Aorta (tissue), 5 donors: Measurements from ENCODE around the gene PRCC. TPM values are rescaled to one million over a fixed set of nuclear protein-coding genes. Genes with fewer than 3 reads are reported as not detected.

Source experiments
- ATAC-seq: fragments of 200-7000 bp; cut with Tn5 transposase; one replicate; pipeline ENCODE4 v1.9.1; 2022; ENCODE audit warnings: moderate library complexity; ENCODE audit not compliant: low FRiP score
- DNase-seq, 2 donors: peaks; one replicate each; pipeline ENCODE4 v3.0.0-alpha.2; 2020
- H3K27ac ChIP-seq, 2 donors: one replicate each; pipeline ENCODE4 v1.5.1; 2013; ENCODE audit warnings: low read length in 2 of 2, mild to moderate bottlenecking in 2 of 2, moderate library complexity in 2 of 2, control low read depth in 1 of 2, inconsistent platforms in 1 of 2, low read depth in 1 of 2
- H3K27me3 ChIP-seq, 2 donors: one replicate each; pipeline ENCODE4 v1.6.1; 2013; ENCODE audit warnings: control low read depth in 1 of 2, low read length in 1 of 2, mild to moderate bottlenecking in 1 of 2, moderate library complexity in 1 of 2; ENCODE audit not compliant: insufficient read depth in 2 of 2, control insufficient read depth in 1 of 2
- H3K36me3 ChIP-seq, 2 donors: one replicate each; pipeline ENCODE4 v1.6.1; 2013; ENCODE audit warnings: control low read depth in 1 of 2, low read length in 1 of 2, mild to moderate bottlenecking in 1 of 2; ENCODE audit not compliant: insufficient read depth in 2 of 2, control insufficient read depth in 1 of 2
- H3K4me1 ChIP-seq, 2 donors: one replicate each; pipeline ENCODE4 v1.6.1; 2013; ENCODE audit warnings: low read length in 2 of 2, control low read depth in 1 of 2, mild to moderate bottlenecking in 1 of 2, moderate library complexity in 1 of 2; ENCODE audit not compliant: insufficient read depth in 2 of 2, control insufficient read depth in 1 of 2
- H3K4me3 ChIP-seq, 2 donors: one replicate each; pipeline ENCODE4 v1.5.1; 2013; ENCODE audit warnings: low read length in 2 of 2, control low read depth in 1 of 2, mild to moderate bottlenecking in 1 of 2
- H3K9me3 ChIP-seq: one replicate; pipeline ENCODE4 v1.6.1; 2013; ENCODE audit warnings: mild to moderate bottlenecking, low read length; ENCODE audit not compliant: control insufficient read depth
- WGBS, 2 donors: extraction: QIAGEN DNeasy Blood & Tissue Kit; methylation state at CpG; one replicate each; pipeline ENCODE4 v1.1.7; 2013; 5-methylcytosine and 5-hydroxymethylcytosine counted together
- intact Hi-C, 2 donors: fragments of 100-400 bp; cut with DNase I; formaldehyde crosslinking; loops; one replicate each; pipeline versions ENCODE4 v1.14.2 to v1.15.0; 2022
- polyA plus RNA-seq, 2 donors: library from polyadenylated mRNA; stranded (reverse); fragments of 200-250 nt; gene quantifications; one replicate each; pipeline ENCODE4 v1.2.3, GENCODE V29; 2013
- total RNA-seq, 2 donors: library from RNA; stranded (reverse); fragmentation: NEBNext Ultra II Directional; extraction: Animal tissue kit (Norgen Biotek cat#: 25700); gene quantifications; one replicate each; pipeline ENCODE4 v1.2.1, GENCODE V29; 2021
- donor health status: healthy with polysubstance abuse.
- donor health status: Bipolar disorder and iron deficiency.
- donor health status: DM: no; HTN: no; CAD: no.
- donor health status: DM: no; HTN: no; CAD: no.
- donor health status: DM: yes; HTN: yes; CAD: no.

PRCC gene
- total and polyA plus RNA-seq, 4 donors = 17.2 to 50.2 (median 42.2) TPM

GRCh38 chr1:156815961-156816422 lies 48.7 kb downstream of the PRCC start:
- Histone ChIP-seq H3K36me3 (no peaks in the 10 kb centered on the region), H3K9me3 (no peaks in the 10 kb centered on the region), H3K27me3 (no peaks in the 10 kb centered on the region), H3K4me1 (no peaks in the 10 kb centered on the region), H3K27ac (no peak overlapping the region), H3K4me3 (no peak overlapping the region)
- 69 to 72% methylated on average over 10 of the region's 10 CpGs for WGBS, 2 donors
- intact Hi-C loops = no loop called here
- ATAC-seq (no peak), DNase-seq (no peak)

DNA sequence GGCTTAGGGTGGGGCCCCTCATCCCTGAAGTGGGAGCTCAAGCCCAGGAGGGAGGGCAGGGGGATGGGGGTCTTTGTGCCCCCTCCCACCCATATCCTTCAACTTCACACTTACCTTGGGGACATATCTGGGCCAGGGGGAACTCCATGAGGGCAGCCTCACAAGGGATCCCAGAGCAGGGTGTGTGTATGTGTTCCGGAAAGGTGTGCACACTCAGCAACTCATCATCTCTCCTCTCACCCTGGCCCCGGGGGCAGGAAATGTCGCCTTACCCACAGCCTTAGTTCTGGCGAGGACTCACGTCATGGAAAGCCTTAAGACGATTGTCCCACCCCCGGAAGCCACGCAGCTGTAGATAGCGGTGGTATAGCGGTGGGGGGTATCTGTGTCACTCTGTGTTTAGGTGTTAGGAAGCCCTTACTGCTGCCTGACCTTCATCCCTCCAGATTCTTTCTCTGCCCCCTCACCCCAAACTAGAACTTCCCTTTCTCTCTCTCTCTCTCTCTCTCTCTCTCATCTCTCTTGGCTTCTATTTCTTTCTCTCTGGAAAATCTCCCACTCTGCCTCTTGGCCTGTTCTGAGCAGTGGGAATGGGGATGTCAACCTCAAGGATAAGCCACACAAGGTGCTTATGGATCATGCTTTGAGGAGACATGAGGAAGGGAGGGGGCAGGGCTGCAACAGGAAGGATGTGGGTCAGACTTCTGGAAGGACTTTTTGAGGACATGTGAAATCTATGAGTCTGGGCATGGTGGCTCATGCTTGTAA lies 49.4 kb downstream of the PRCC start, which contains the start of gene SH2D2A:
Gene SH2D2A, minus strand, starts transcription at position 288 of the 768 bp plus-strand sequence. Its CDS starts 140 bp downstream, at position 148.
- no peak within 1 kb of the TSS for H3K27ac ChIP-seq
- H3K36me3 ChIP-seq = no peaks in the 10 kb centered on the region
- no peaks in the 10 kb centered on the region for H3K27me3 ChIP-seq
- WGBS, 2 donors = 62 to 64% methylated on average over 10 of the region's 10 CpGs
- DNase-seq = peak; percentile 75 to 78
- no peaks in the 10 kb centered on the region for H3K9me3 ChIP-seq
- H3K4me3 ChIP-seq = no peak within 1 kb of the TSS
- intact Hi-C loops = no loop called here
- H3K4me1 ChIP-seq = no peaks in the 10 kb centered on the region
- peak; percentile 26 for ATAC-seq

- ATAC-seq (no peak), DNase-seq (peak in 1 of 2 donors; percentile 5)
- intact Hi-C loops = no loop called here
- Histone ChIP-seq H3K9me3 (no peaks in the 10 kb centered on the region), H3K4me3 (no peak overlapping the region), H3K36me3 (no peaks in the 10 kb centered on the region), H3K27ac (no peak overlapping the region), H3K4me1 (no peaks in the 10 kb centered on the region), H3K27me3 (peaks cover 0 to 4% of the 10 kb centered on the region in 2 donors)
- 62 to 63% methylated on average over 4 of the region's 4 CpGs for WGBS, 2 donors
Measured at GRCh38 chr1:156821801-156822200, 54.5 kb downstream of the PRCC start.

DNA sequence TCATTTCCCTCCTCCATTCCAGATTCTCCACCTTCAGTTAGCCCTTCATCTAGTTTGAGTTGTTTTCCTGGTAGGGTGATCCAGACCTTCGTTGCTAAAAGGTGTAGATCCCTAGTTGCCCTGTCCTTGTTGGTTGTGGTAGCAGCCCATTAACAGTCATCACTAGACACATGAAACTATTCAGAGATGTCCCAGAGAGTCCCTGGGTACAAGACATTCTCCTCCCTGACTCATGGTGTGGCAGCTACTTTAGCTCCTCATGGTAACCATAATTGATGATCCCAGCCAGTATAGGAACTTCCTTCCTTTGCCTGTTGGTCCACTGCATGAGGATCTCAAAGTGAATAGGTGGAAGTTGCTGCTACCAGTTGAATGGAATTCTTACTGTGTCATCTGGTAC lies 55.3 kb downstream of the PRCC start:
- WGBS, 2 donors = 71 to 73% methylated on average over 1 of the region's 1 CpG
- peaks cover 0 to 4% of the 10 kb centered on the region in 2 donors for H3K27me3 ChIP-seq
- no peak overlapping the region for H3K4me3 ChIP-seq
- peak in 1 of 2 donors; percentile 2 for DNase-seq
- no peaks in the 10 kb centered on the region for H3K36me3 ChIP-seq
- ATAC-seq = no peak
- intact Hi-C loops = no loop called here
- H3K4me1 ChIP-seq = no peaks in the 10 kb centered on the region
- H3K27ac ChIP-seq = no peak overlapping the region
- H3K9me3 ChIP-seq = no peaks in the 10 kb centered on the region

- WGBS, 2 donors = 78 to 89% methylated on average over 5 of the region's 5 CpGs
- H3K27ac ChIP-seq = no peak overlapping the region
- ATAC-seq (no peak), DNase-seq (peak in 1 of 2 donors; percentile 3)
- intact Hi-C loops = no loop called here
- H3K9me3 ChIP-seq = no peaks in the 10 kb centered on the region
- H3K36me3 ChIP-seq = no peaks in the 10 kb centered on the region
- peaks cover 0 to 4% of the 10 kb centered on the region in 2 donors for H3K27me3 ChIP-seq
- H3K4me1 ChIP-seq = no peaks in the 10 kb centered on the region
- no peak overlapping the region for H3K4me3 ChIP-seq
Measured at GRCh38 chr1:156823210-156823790, 56.0 kb downstream of the PRCC start.

- WGBS, 2 donors = 50 to 57% methylated on average over 1 of the region's 1 CpG
- no peak for ATAC-seq
- H3K27me3 ChIP-seq = peaks cover 0 to 4% of the 10 kb centered on the region in 2 donors
- no peaks in the 10 kb centered on the region for H3K36me3 ChIP-seq
- no peaks in the 10 kb centered on the region for H3K4me1 ChIP-seq
- intact Hi-C loops = no loop called here
- H3K4me3 ChIP-seq = no peak overlapping the region
- H3K9me3 ChIP-seq = no peaks in the 10 kb centered on the region
- H3K27ac ChIP-seq = no peak overlapping the region
- no peak for DNase-seq
Measured at GRCh38 chr1:156826630-156827029, 59.3 kb downstream of the PRCC start.

DNA sequence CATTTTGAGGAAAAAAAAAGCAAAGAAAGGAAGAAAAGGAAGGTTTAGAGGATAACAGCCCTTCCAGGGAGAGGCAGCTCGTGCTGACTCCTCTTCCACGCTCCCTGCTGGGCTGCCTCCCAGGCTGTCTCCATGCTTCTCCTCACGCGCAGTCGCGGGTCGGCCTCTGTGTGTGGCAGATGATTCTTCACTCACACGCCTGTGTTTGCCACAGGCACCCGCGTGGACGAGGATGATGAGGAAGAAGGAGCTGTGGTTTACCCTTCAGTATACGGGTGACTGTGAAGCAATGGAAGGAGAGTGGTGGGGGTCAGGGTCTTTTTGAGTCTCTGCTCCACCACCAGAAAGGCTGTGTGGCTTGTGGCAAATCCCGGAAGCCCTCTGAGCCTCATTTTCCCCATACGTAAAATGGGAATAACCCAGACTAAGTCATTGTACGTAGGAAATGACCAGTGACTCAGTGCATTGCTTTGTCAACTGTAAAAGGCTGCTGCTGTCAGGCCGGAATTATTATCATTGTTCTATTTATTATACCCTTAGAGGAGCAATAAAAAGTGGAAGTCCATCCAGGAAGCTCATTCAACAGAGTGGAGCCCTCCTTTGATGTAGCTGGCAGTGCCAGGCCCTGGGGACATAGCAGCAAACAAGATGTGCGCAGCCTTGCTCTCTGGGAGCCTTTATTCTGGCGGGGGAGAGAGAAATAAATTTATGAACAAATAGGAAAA lies 61.2 kb downstream of the PRCC start:
- H3K4me1 ChIP-seq = no peaks in the 10 kb centered on the region
- 66 to 73% methylated on average over 18 of the region's 18 CpGs for WGBS, 2 donors
- H3K27me3 ChIP-seq = peaks cover 0 to 3% of the 10 kb centered on the region in 2 donors
- ATAC-seq (no peak), DNase-seq (no peak)
- no peaks in the 10 kb centered on the region for H3K36me3 ChIP-seq
- H3K4me3 ChIP-seq = no peak overlapping the region
- H3K27ac ChIP-seq = no peak overlapping the region
- H3K9me3 ChIP-seq = no peaks in the 10 kb centered on the region
- intact Hi-C loops = no loop called here

GRCh38 chr1:156832434-156832833 lies 65.1 kb downstream of the PRCC start:
- Histone ChIP-seq H3K4me3 (no peak overlapping the region), H3K9me3 (no peaks in the 10 kb centered on the region), H3K36me3 (no peaks in the 10 kb centered on the region), H3K4me1 (no peaks in the 10 kb centered on the region), H3K27ac (no peak overlapping the region), H3K27me3 (peaks cover 0 to 3% of the 10 kb centered on the region in 2 donors)
- DNase-seq (no peak), ATAC-seq (no peak)
- WGBS, 2 donors = 63 to 64% methylated on average over 5 of the region's 5 CpGs
- intact Hi-C loops = no loop called here
